NCI-H774 (cell line): Measurements from ENCODE around the gene DGLUCY.
A peak's percentile ranks its signal among the peaks of the same experiment; 100 is the strongest.
"Not testable (repeated sequence)": the region's sequence is repeated elsewhere in the genome, so short reads cannot be mapped to it uniquely, and the experiment has no call there.

Experiments
- DNase-seq: peaks from one replicate; lab custom pipeline; 2025; lab: John Stamatoyannopoulos, UW

DGLUCY gene

DNA sequence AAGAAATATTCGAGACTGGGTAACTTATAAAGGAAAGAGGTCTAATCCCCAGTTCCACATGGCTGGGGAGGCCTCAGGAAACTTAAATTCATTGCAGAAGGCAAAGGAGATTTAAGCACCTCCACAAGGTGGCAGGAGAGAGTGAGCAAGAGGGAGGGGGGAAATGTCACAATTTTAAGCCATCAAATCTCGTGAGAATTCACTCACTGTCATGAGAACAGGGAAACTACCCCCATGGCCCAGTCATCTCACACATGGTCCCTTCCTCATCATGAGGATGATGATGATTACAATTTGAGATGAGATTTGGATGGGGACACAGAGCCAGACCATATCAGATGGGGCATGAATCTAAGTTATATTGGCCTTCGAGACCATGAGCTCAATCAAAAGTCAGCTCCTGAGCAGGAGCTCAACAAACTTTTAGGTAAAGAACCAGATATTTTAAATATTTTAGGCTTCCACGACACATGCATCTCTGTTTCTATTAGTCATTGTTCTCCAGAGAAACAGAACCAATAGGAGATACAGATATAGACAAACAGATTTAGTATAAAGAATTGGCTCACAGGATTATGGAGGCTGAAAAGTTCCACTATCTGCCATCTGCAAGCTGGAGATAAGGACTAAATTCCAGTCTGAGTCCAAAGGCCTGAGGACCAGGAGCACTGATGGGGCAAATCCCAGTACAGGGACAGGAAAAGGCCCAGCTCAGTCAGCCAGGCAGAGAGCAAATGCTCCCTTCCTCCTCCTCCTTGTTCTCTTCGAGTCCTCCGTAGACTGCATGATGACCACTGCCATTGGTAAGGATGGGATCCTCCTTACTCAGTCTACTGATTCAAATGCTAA, 24.9 kb downstream of the DGLUCY start:
- DNase-seq = no peak

DNA sequence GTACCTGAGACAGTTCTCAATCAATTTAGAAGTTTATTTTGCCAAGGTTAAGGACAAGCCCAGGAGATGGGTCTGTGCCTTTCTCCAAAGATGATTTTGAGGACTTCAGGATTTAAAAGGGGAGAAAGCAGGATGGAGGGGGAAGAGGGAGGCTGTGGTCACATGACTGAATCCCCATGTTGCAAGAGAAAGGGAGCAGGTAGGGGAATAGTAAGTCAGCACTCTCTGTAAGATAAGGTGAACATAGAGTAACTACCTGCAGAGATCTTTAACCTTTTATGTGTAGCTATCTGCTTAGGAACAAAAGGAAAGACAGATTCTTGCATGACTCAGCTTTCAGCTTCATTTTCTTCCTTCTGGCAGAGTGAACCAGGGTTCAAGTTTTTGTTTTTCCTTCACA, 25.9 kb downstream of the DGLUCY start:
- no peak for DNase-seq

DNA sequence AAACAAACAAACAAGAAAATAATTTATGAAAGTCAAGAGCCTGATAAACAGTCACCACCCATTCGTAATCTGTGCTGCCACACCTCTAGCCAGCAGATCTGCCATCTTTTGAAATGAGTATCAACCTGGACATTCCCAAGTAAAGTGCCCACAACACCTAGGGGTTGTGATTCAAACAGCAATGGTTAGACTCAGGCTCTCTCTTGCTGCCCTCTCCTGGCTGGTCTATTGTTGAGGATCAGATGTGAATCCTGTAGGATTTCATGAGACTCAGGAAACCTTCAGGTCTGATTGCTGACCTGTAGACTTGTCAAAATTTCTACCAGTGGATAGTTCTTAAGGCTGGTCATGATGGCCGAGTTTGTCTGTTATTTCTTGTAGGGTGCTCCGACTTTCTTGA, 26.8 kb downstream of the DGLUCY start:
- DNase-seq = no peak

DNA sequence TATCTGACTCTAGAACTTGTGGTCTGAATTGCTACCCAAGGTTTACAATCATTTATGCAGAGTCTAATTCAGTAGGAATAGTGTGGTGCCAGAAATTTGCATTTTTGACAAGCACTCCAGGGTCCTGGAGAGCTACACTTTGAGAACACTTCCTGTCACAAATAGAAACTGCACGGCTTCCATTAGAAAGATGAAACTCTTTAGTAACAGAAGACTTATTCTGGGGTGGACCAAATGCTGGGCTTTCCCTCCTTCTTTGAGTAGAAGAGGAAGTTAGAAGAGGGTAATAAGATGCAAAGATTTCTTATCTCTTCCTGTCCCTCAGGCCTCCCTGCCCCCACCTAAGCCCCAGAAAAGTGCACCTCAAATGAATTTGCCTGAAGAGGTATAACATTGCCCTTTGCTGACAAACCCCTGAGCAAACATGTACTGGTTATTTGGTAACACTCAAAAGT, 28.4 kb downstream of the DGLUCY start:
- DNase-seq = no peak

DNA sequence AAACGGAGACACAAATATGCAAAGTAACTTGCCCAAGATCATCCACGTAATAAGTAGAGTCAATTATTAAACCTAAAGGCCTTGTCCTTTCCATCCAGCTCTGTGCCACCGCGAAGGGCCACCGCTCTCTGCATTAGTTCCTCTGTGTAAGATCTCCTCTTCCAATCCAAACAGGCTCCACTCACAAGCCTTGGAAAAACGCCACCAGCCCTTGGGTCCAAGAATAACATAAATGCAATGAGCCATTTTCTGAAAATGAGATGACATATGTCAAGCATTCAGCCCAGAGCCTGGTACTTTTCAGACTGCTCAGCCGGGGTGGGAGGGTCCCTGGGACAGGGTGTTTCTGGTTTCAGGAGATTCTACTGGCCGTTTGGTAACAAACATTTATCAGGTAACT, 30.0 kb downstream of the DGLUCY start:
- no peak for DNase-seq

DNA sequence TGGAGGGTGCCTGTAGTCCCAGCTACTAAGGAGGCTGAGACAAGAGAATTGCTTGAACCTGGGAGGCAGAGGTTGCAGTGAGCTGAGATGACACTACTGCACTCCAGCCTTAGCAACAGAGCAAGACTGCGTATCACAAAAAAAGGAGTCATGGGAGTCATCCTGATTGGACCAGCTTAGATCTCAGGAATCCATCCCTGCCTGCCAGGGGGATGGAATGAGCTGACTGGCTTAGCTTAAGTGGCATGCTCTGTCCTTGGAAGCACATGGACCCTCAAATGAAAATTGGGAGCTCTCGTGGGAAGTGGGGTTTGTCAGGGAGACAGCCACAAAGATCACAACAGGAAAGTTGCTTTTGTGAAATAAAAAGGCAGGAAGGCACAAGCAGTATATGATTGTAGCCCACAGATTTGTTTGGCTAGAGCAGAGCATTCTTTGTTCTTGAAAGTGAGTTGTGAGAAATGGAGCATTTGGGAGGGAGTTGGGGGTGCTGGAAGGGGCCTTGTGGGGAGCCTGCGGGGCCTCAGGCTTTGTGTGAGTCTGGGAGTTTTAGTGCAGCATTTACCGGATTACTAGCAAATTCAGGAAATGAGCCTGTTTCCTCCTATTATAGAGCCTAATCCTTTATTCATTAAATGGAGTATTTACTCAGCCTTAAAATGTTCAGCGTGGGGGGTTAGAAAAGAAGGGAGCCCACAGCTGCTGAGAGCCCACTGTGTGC, 30.7 kb downstream of the DGLUCY start:
- no peak for DNase-seq

DNA sequence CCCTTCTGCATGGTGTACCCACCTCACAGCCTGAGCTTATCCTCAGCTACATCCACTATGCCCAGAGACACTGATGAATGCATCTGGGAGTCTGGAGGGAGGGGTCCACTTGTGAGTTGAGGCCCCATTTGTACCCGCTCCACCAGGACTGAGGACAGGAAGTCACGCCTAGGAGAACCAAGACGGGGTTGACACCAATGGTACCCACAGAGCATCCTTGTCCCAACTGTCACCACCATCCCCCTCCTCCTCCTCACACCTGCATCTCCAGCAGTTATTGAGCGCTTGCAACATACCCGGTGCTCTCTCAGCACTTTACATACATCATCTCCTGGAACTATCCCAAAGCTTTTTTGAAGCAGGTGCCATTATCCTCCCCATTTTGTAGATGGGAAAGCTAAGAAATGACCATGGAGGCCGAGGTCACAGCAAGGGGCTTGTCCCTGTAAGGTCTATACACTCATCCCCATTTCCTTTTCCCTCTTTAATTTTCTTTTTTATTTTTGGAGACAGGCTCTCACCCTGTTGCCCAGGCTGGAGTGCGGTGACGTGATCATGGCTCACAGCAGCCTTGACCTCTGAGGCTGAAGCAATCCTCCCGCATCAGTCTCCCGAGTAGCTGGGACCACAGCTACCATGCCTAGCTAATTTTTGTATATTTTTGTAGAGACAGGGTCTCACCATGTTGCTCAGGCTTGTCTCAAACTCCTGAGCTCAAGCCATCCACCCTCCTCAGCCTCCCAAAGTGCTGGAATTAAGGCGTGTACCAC, 31.7 kb downstream of the DGLUCY start:
- no peak for DNase-seq

DNA sequence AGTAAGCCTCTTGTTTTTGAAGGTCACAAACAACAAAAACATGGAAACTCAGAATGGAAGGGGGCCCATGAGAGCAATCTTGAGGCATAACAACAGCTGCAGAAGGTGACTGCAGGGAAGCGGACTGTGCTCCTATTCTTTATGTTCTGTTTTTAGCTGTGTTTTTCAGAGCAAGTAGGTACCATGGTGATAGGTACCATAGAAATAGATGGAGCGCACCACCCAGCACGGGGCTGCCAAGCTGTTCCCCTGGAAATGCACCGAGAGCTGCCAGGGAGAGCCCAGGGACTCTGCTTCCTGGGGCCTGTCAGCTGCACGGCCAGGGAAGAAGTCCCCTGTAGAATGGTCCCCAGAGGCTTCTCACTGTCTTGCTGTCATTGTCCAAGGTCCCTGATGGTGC, 32.8 kb downstream of the DGLUCY start:
- no peak for DNase-seq

DNA sequence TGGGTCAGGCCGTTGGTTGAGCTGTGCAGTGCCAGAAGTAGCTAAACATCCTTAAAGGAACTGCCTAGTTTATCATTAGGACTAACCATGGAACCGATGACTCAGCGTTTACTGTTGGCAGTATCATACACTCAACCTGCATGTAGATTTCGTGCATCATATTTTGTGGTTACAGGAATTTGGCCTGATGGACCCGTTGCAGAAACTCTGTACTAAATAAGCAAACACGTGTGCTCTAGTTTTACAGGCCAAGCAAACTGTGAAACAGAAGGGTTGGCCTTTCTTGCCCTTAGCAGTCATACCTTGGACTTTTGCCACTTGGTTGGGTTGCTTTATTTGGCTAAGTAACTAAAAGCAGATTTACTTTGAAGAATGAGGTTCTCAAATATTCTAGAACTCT, 35.6 kb downstream of the DGLUCY start:
- no peak for DNase-seq

DNA sequence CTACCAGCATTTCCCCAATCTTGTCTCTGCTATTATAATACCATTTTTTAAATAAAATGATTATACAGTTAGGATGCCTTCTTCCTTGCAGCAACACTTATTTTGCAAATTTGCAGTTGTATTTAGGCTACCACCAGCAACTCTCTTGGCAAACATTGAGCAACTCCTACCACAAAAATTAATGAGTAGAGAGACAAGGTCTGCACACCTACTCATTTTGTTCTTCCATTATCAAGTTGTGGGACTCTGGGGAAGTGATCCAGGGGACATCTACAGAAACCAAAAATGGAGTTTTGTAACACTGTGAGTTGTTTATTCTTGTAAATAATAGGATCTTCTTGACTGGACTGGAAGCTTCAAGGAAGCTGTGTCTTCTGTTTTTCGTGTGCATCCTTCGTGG, 38.6 kb downstream of the DGLUCY start:
- no peak for DNase-seq

DNA sequence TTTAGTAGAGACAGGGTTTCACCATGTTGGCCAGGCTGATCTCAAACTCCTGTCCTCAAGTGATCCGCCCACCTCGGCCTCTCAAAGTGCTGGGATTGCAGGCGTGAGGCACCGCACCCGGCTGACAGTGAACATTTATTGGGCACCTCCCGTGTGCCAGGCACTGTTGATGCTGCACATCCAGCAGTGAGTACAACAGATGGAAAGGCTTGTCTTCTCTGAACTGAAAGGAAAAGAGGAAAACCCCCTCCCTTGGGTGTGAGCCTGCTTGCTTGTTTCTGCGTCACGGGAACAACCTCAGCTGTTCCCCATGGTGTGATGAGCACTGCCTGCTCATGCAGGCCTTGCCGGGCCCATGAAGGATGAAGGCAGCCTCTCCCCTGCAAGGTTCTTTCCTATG, 39.5 kb downstream of the DGLUCY start:
- no peak for DNase-seq

DNA sequence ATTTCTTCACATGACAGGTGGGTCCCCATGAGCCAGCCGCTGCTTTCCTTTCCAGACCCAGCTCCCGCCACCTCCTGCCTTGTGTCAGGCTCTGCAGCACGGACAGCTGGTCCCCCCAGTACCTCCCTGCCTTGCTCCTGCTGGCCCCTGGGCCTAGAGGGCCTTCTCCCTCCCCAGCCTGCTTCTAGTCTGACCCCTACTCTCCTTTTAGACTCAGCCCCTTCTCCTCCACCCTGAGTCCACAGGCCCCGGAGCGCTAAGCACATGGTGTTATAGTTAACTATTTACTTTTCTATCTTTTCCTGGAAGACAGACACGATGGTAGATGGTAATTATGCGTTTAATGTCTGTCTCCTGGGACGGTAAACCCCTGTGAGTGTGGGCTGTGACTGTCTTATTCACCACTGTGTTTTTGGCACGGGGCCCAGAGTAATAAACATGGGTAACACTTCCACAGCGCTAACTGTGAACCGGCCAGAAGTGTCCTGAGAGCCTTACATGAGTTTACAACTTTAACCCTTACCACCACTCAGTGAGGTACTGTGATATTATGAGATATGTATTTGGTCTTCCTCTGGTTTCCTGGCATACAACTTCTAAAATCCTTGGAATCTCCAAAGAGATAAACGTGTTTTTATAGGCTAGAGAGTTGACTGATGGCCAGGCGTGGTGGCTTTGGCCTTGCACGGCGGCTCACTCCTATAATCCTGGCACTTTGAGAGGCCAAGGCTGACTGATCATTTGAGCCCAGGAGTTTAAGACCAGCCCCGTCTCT, 41.2 kb downstream of the DGLUCY start:
- DNase-seq = peak; percentile 18

DNA sequence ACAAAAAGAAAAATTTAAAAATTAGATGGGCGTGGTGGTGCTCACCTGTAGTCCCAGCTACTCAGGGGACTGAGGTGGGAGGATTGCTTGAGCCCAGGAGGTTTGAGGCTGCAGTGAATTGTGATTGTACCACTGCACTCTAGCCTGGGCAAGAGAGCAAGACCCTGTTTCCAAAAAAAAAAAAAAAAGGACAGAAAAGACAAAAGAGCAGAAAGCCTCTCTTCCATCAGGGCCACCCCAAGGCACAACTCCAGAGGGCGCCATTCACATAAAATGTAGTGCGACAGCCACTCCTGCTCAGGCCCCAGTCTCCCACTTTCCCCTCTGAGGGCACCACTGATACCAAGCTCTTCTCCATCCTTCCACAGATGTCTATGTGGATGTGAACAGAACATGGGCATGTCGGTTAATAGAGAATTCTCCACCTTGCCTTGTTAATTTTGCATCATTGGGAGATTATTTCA, 41.8 kb downstream of the DGLUCY start:
- no peak for DNase-seq

DNA sequence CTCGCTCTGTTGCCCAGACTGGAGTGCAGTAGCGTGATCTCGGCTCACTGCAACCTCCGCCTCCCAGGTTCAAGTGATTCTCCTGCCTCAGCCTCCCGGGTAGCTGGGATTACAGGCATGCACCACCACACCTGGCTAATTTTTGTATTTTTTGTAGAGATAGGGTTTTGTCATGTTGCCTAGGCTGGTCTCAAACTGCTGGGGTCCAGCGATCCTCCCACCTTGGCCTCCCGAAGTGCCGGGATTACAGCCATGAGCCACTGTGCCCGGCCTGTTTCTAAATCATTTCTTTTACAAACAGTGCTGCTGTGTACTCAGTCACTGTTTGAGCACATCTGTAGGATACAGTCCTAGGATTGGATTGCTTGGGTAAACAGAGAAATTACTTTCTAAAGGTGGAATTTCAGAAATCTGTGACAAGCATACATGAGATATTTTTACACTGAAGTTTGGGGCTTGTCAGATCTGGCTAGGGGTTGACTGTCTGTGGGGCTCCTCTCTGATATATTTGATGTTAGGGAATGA, 42.3 kb downstream of the DGLUCY start:
- not testable (repeated sequence) for DNase-seq

DNA sequence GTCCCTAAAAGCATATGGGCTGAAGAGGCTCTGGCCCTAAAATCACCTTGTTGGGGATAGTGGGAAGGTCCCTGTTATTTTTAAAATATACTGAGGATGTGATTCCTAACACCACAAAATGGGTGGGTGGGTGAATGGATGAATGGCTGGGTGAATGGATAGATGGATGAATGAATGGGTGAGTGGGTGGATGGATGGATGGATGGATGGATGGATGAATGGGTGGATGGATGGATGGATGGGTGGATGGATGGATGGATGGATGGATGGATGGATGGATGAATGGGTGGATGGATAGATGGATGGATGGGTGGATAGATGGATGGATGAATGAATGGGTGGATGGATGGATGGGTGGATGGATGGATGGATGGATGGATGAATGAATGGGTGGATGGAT, 43.0 kb downstream of the DGLUCY start:
- not testable (repeated sequence) for DNase-seq

DNA sequence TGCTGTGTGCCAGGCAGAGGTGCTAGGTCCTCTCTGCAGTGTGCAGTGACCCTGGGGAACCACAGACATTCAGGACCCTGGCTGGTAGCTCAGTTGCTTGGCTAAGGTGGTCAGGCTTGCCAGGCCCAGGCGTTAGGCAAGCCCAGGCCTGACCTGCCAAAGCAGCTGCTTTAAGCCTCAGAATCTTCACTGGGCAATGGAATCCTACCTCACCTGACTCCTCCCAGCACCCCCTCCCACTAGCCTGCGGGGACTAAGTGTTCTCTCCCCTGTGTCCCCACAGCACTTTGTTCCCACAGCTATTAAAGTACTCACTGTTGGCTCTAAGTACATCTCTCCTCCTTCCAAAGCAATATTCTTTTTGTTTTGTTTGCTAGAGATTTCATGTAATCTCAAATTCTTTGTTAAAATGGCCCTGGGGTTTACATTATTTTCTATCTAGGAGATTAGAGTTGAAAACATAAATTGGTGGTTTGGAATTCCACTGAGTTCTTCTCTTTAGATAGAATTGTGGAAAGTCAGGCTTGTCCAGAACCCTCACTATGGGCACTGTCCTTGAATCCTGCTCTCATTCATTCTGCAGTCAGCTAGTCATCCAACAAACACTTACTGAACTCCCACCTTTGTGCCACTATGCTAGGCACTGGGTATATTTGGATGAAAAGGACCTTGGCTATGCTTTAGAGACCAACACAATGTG, 44.4 kb downstream of the DGLUCY start:
- no peak for DNase-seq

DNA sequence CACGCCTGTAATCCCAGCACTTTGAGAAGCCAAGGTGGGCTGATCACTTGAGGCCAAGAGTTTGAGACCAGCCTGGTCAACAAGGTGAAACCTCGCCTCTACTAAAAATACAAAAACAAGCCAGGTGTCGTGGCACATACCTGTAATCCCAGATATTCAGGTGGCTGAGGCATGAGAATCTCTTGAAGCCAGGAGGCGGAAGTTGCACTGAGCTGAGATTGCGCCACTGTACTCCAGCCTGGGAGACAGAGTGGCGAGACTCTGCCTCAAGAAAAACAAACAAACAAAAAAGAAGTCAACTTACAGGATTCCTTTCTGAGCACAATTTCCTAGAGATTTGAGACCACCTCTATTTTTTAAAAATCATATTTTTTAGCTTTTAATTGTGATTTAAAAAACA, 45.3 kb downstream of the DGLUCY start:
- DNase-seq = no peak

DNA sequence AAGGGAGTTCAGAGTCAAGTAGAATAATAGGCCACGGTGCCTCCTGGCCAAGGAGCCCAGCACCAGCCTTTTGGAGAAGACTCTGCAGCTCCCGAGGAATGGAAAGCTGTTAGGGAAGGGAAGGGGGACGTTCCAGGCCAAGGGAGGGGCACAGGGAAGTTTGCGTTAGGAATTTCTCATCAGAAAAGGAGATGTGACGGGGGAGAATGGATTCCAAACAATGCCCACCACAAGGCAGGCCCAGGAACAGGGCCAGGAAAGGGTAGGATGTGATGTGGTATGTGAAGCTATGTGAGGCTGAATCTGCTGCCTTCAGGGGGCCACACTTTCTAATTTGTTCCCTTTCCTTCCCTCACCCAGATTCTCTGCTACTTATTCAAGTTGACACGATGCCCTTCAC, 46.0 kb downstream of the DGLUCY start:
- DNase-seq = no peak

DNA sequence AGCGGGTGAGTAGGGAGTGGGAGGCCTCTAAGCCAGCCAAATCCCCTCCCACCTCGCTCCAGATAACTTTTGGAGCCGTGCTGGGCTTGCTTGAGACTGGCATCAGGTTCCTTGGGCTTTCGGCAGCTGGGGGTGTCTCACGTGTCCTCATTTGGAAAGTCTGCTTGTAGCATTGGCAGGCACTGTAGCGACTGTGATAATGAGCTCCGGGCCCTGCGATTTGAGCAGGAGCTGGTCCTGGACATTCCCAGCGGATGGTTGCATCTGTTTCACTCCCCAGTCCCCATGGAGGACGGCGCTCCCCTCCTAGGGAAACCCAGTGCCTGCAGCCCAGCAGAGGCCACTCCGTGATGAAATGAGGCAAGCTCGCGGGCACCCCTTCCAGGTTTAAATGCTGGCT, 49.4 kb downstream of the DGLUCY start:
- no peak for DNase-seq

DNA sequence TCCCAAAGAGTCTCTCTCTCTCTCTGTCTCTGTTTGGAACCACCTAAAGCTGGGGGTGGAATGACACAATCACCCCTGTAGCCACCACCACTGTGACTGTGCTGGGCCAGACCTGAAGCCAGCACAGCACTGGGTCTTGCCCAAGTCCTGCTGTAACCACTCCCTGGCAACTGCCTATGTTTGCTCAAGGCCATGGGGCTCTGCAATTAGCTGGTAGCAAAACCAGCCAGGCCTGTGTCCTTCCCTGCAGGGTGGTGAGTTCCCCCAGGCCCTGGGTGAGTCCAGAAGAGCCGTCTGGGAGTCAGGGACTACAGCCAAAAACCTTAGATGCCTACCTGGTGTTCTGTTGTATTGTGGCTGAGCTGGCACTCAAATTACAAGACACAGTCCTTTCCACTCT, 50.8 kb downstream of the DGLUCY start:
- no peak for DNase-seq

DNA sequence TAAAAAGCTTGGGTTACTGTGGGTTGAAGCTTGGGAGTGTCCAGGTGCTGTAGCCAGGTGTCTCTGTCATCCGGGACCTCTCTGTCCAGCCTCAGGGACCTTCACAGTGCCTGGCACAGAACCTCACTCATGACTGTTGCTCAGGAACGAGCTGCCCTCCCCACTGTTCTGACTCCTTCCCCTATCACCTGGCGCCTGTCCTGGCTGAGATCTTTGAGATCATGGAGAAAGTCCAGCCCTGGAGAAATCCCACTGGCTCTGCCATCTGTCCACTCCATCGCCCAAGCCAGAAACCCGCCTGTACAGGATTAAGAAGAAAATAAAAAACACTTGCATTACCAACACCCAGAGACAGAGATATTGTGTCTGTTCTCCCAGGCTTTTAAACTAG, 53.5 kb downstream of the DGLUCY start:
- no peak for DNase-seq
